Peyer's patch (tissue), 4 donors: ENCODE data around the gene MPPE1.

Experiments used
- CTCF ChIP-seq, 6 experiments: fragments of 450-650 bp in 4 of 6; fragments of 200-600 bp in 2 of 6; sonication (generic) in 1 of 6; IDR thresholded peaks; one replicate each; pipeline ENCODE4 v1.5.1; 2017 to 2019; ENCODE audit warnings: antibody characterized with exemption in 6 of 6, mild to moderate bottlenecking in 3 of 6, moderate library complexity in 1 of 6
- POLR2A ChIP-seq, 2 donors: fragments of 450-650 bp; IDR thresholded peaks; one replicate each; pipeline ENCODE4 v1.5.1; 2017; ENCODE audit warnings: antibody characterized with exemption in 2 of 2, mild to moderate bottlenecking in 2 of 2, moderate library complexity in 2 of 2

- no peak for TF ChIP-seq POLR2A (IDR thresholded peaks at IDR 0.05)
- no peak for TF ChIP-seq CTCF (IDR thresholded peaks at IDR 0.05)
These were observed 18.8 kb downstream of the MPPE1 start for GRCh38 chr18:11889284-11889683.
